ENCODE data around the gene CORO7. TPM values are rescaled to one million over a fixed set of nuclear protein-coding genes. Genes with fewer than 3 reads are reported as not detected.

Gene CORO7
- total RNA-seq, 1 donor from 2014 or later, result 35.1 TPM

DNA sequence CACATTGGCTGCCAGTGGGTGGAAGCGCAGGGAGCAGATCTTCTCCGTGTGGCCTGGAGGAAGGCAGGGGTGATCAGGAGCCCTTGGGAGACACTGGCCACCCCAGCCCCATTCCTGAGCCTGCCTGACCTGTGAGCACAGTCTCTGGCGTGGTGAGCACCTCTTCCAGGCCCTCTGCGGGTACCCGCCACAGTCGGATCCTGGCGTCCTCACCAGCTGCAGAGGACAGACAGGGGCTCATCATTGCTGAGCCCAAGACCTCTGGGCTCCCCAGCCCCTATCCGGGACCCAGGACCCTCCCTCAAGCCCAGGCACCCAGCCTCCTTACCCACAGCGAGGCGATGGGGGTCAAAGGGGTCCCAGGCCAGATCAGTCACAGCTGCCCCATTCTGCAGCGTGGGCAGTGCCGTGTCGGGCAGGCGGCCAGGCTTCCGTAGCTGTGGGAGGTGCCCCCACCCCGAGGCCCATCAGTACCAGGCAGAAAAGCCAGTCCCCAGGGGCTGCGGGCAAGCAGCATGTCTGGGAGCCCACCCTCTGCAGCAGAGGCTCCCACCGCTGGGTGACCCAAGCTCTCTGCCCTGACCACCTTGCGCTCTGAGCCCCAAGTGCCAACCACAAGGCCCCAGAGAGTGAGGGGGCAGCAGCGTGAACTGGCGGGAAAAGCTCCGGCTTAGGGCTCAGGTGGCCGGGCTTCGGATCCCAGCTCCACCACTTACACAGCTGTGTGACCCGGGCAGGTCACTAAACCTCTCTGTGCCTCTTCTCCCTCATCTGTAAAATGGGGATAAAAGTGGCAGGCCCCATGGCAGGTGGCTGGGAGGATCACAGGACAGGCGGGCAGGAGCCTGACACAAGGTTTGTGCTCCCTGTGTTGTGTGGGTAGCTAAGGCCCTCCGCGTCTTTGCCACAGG lies 55.1 kb downstream of the CORO7 start:
- peaks cover 2% of the 10 kb centered on the region for H3K36me3 Mint-ChIP-seq
- TF ChIP-seq, protein P1, sequence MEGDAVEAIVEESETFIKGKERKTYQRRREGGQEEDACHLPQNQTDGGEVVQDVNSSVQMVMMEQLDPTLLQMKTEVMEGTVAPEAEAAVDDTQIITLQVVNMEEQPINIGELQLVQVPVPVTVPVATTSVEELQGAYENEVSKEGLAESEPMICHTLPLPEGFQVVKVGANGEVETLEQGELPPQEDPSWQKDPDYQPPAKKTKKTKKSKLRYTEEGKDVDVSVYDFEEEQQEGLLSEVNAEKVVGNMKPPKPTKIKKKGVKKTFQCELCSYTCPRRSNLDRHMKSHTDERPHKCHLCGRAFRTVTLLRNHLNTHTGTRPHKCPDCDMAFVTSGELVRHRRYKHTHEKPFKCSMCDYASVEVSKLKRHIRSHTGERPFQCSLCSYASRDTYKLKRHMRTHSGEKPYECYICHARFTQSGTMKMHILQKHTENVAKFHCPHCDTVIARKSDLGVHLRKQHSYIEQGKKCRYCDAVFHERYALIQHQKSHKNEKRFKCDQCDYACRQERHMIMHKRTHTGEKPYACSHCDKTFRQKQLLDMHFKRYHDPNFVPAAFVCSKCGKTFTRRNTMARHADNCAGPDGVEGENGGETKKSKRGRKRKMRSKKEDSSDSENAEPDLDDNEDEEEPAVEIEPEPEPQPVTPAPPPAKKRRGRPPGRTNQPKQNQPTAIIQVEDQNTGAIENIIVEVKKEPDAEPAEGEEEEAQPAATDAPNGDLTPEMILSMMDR (IDR thresholded peaks at IDR 0.05; ENCODE audit: unreplicated experiment), result no peak

DNA sequence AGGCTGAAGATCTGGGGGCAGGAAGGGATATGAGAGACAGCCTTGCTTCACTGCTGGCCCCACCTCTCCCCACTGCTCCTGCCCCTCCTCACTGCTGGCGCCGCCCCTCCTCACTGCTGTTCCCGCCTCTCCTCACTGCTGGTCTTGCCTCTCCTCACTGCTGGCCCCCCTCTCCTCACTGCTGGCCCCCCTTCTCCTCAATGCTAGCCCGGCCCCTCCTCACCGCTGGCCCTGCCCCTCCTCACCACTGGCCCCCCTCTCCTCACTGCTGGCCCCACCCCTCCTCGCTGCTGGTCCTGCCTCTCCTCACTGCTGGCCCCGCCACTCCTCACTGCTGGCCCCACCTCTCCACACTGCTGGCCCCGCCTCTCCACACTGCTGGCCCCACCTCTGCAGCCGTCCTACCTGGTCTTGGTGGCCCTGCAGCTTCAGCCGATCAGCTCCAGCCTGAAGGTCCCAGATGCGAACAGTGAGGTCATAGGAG lies 55.8 kb downstream of the CORO7 start:
- H3K36me3 Mint-ChIP-seq, result peaks cover 2% of the 10 kb centered on the region
- H3K27me3 Mint-ChIP-seq (ENCODE audit: low read depth), result no peaks in the 10 kb centered on the region
- no peak for DNase-seq (ENCODE audit: low spot score in 2 of 2, unreplicated experiment in 2 of 2)
- no peaks in the 10 kb centered on the region for H3K4me1 Mint-ChIP-seq
- no peak overlapping the region for H3K4me3 Mint-ChIP-seq
- TF ChIP-seq, protein P1 (IDR thresholded peaks at IDR 0.05; ENCODE audit: unreplicated experiment), result no peak
- no peaks in the 10 kb centered on the region for H3K9me3 Mint-ChIP-seq
- no peak overlapping the region for H3K27ac Mint-ChIP-seq

More for the DNA sequence above, 55.1 kb downstream of the CORO7 start:
- H3K27me3 Mint-ChIP-seq (ENCODE audit: low read depth), result no peaks in the 10 kb centered on the region
- H3K4me3 Mint-ChIP-seq, result no peak overlapping the region
- H3K9me3 Mint-ChIP-seq, result no peaks in the 10 kb centered on the region
- H3K4me1 Mint-ChIP-seq, result no peaks in the 10 kb centered on the region
- H3K27ac Mint-ChIP-seq, result no peak overlapping the region
- no peak for DNase-seq (ENCODE audit: low spot score in 2 of 2, unreplicated experiment in 2 of 2)

DNA sequence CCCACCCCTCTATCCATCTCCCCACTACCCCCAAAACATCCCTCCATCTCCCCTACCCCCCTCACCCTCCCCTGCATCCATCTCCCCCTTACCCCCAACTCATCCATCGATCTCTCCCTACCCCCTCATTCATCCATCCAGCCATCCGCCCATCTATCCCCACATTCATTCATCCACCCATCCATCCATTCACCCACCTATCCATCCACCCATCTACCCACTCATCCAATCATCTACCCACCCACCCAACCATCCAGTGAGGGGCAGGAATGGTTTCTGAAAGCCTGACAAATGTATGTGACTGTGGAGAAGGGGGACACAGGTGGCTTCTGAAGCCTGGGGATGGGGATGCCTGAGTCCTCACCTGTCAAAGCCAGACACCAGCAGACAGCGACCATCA lies 56.5 kb downstream of the CORO7 start:
- Mint-ChIP-seq H3K36me3 (peaks cover 2% of the 10 kb centered on the region), H3K27ac (no peak overlapping the region), H3K9me3 (no peaks in the 10 kb centered on the region), H3K27me3 (ENCODE audit: low read depth) (no peaks in the 10 kb centered on the region), H3K4me1 (no peaks in the 10 kb centered on the region), H3K4me3 (no peak overlapping the region)
- no peak for DNase-seq (ENCODE audit: low spot score in 2 of 2, unreplicated experiment in 2 of 2)
- TF ChIP-seq, protein P1 (IDR thresholded peaks at IDR 0.05; ENCODE audit: unreplicated experiment), result no peak

DNA sequence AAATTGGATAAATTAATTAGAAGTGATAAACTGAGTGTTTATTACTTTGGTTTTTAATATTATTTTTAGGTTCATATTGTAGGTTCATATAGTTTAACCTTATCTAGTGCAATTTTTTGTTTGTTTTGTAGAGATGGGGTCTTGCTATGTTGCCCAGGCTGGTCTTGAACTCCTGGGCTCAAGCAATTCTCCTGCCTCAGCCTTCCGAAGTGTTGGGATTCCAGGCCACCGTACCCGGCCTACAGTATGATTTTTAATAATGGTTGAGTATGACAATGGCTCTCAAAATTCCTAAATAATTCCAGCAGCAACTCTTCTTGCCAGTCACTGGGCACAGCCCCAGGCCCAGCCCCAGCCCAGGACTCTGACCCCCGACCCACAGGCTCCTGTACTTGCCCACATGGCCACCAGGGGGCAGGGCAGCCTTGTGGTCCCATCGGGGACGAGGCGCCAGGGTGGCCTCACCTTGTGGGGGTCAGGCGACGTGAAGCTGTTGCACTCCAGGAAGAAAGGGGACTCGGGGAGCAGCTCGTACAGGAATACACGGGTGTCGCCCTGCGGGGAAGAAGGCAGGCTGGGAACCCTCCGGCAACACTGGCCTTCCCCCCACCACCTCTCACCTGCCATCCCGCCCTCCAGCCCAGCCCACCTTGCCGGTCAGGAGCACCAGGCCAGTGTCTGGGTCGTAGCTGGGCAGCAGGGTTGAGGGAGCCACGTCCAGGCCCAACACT lies 57.4 kb downstream of the CORO7 start:
- Mint-ChIP-seq H3K4me3 (no peak overlapping the region), H3K36me3 (peaks cover 2% of the 10 kb centered on the region), H3K27ac (no peak overlapping the region), H3K27me3 (ENCODE audit: low read depth) (no peaks in the 10 kb centered on the region), H3K9me3 (no peaks in the 10 kb centered on the region), H3K4me1 (no peaks in the 10 kb centered on the region)
- DNase-seq (ENCODE audit: low spot score in 2 of 2, unreplicated experiment in 2 of 2), result peak; percentile 59 to 84
- TF ChIP-seq, protein P1 (IDR thresholded peaks at IDR 0.05; ENCODE audit: unreplicated experiment), result peak; percentile 99

DNA sequence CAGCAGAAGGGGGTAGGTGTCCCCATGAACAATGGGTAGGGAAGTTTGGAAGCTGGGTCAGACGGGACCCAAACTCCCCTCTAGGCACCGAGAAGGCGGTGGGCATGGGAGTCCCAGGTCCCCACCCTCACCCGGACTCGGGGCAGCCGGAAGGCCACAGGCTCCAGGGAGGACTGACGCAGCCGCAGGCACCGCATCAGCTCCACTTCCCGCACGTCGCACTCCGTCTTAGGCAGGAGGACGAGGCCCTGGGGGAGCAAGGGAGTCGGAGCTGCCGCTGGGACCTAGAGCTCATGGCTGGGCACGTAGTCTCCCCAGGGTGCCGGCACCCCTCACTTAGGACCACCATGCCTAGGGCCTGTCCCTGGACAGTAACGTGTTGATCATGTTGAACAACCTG lies 58.2 kb downstream of the CORO7 start:
- TF ChIP-seq, protein P1 (IDR thresholded peaks at IDR 0.05; ENCODE audit: unreplicated experiment), result no peak
- no peak overlapping the region for H3K4me3 Mint-ChIP-seq
- no peaks in the 10 kb centered on the region for H3K27me3 Mint-ChIP-seq (ENCODE audit: low read depth)
- H3K9me3 Mint-ChIP-seq, result no peaks in the 10 kb centered on the region
- H3K36me3 Mint-ChIP-seq, result peaks cover 2% of the 10 kb centered on the region
- no peak overlapping the region for H3K27ac Mint-ChIP-seq
- no peak for DNase-seq (ENCODE audit: low spot score in 2 of 2, unreplicated experiment in 2 of 2)
- no peaks in the 10 kb centered on the region for H3K4me1 Mint-ChIP-seq

Data from mesothelial cell of epicardium (in vitro differentiated cells).